Natural killer cell treated with Interleukin-12 subunit alpha and Interleukin-12 subunit beta and Interleukin-15 and Interleukin-18, amount 100 ng/mL, for 72 hours (primary cell): Measurements from ENCODE around the gene PRPF18. TPM values are rescaled to one million over a fixed set of nuclear protein-coding genes. Genes with fewer than 3 reads are reported as not detected.
A peak's percentile ranks its signal among the peaks of the same experiment; 100 is the strongest.

Experiments used
- ATAC-seq, 2 donors: fragments of 150-1000 bp; cut with Tn5 transposase in 1 of 2; sonication (Bioruptor Pico), chemical (Tn5 transposase) in 1 of 2; 2 replicates each; pipeline ENCODE4 v1.10.0; 2021
- DNase-seq: peaks from one replicate; pipeline ENCODE4 v3.0.0; 2022; ENCODE audit warnings: low spot score
- H3K27ac Mint-ChIP-seq, 2 donors: 1 replicate in 1 of 2; 2 replicates in 1 of 2; pipeline ENCODE4 v1.8.0; 2022; ENCODE audit warnings: mixed read lengths in 2 of 2, mild to moderate bottlenecking in 1 of 2, moderate library complexity in 1 of 2
- H3K27me3 Mint-ChIP-seq, 2 donors: 1 replicate in 1 of 2; 2 replicates in 1 of 2; pipeline ENCODE4 v1.8.0; 2022; ENCODE audit warnings: mixed read lengths in 2 of 2
- H3K36me3 Mint-ChIP-seq: one replicate; pipeline ENCODE4 v1.8.0; 2022; ENCODE audit warnings: mixed read lengths
- H3K4me1 Mint-ChIP-seq, 2 donors: 1 replicate in 1 of 2; 2 replicates in 1 of 2; pipeline ENCODE4 v1.8.0; 2022; ENCODE audit warnings: low read depth in 2 of 2, mixed read lengths in 2 of 2, mild to moderate bottlenecking in 1 of 2
- H3K4me3 Mint-ChIP-seq: one replicate; pipeline ENCODE4 v1.8.0; 2022; ENCODE audit warnings: mixed read lengths
- H3K9me3 Mint-ChIP-seq: 2 replicates; pipeline ENCODE4 v1.8.0; 2022; ENCODE audit warnings: mixed read lengths
- total RNA-seq, 2 donors: library from RNA; stranded (reverse); gene quantifications; one replicate each; pipeline ENCODE4 v1.2.3, GENCODE V29; 2022

Gene PRPF18
- total RNA-seq, 2 donors from 2014 or later, result 29.2 to 29.6 TPM

GRCh38 chr10:13585943-13586342 is 822 bp upstream of the PRPF18 start:
- Mint-ChIP-seq H3K9me3 (no peaks in the 10 kb centered on the region), H3K4me3 (peak overlapping the region; percentile 100), H3K27me3 (peaks cover 14 to 22% of the 10 kb centered on the region in 2 donors), H3K36me3 (peaks cover 6% of the 10 kb centered on the region), H3K4me1 (peaks cover 24 to 28% of the 10 kb centered on the region in 2 donors), H3K27ac (no peak overlapping the region)
- ATAC-seq (no peak), DNase-seq (no peak)

- H3K9me3 Mint-ChIP-seq, result no peaks in the 10 kb centered on the region
- peaks cover 25 to 32% of the 10 kb centered on the region in 2 donors for H3K4me1 Mint-ChIP-seq
- peak overlapping the region; percentile 90 to 98 for H3K27ac Mint-ChIP-seq
- peaks cover 11 to 22% of the 10 kb centered on the region in 2 donors for H3K27me3 Mint-ChIP-seq
- peak overlapping the region; percentile 100 for H3K4me3 Mint-ChIP-seq
- DNase-seq (no peak), ATAC-seq (no peak)
- H3K36me3 Mint-ChIP-seq, result peaks cover 6% of the 10 kb centered on the region
Measured at GRCh38 chr10:13587391-13587790, 626 bp downstream of the PRPF18 start.

GRCh38 chr10:13589316-13589715 is 2.6 kb downstream of the PRPF18 start:
- Mint-ChIP-seq H3K4me3 (peak overlapping the region; percentile 100), H3K36me3 (peaks cover 14% of the 10 kb centered on the region), H3K9me3 (no peaks in the 10 kb centered on the region), H3K27ac (peak overlapping the region in 1 of 2 donors; percentile 37), H3K27me3 (peaks cover 3 to 12% of the 10 kb centered on the region in 2 donors), H3K4me1 (peaks cover 32 to 36% of the 10 kb centered on the region in 2 donors)
- no peak for DNase-seq
- ATAC-seq, result no peak

GRCh38 chr10:13590886-13591285 is 4.1 kb downstream of the PRPF18 start:
- DNase-seq (no peak), ATAC-seq (no peak)
- H3K27ac Mint-ChIP-seq, result no peak overlapping the region
- H3K4me3 Mint-ChIP-seq, result no peak overlapping the region
- peaks cover 14% of the 10 kb centered on the region for H3K36me3 Mint-ChIP-seq
- no peaks in the 10 kb centered on the region for H3K27me3 Mint-ChIP-seq
- H3K9me3 Mint-ChIP-seq, result no peaks in the 10 kb centered on the region
- peaks cover 32 to 36% of the 10 kb centered on the region in 2 donors for H3K4me1 Mint-ChIP-seq

- Mint-ChIP-seq H3K4me1 (peaks cover 28 to 32% of the 10 kb centered on the region in 2 donors), H3K4me3 (no peak overlapping the region), H3K27me3 (no peaks in the 10 kb centered on the region), H3K27ac (no peak overlapping the region), H3K9me3 (no peaks in the 10 kb centered on the region), H3K36me3 (peaks cover 8% of the 10 kb centered on the region)
- no peak for ATAC-seq
- no peak for DNase-seq
Measured at GRCh38 chr10:13592306-13592705, 5.5 kb downstream of the PRPF18 start.

- H3K4me3 Mint-ChIP-seq, result no peak overlapping the region
- H3K27ac Mint-ChIP-seq, result no peak overlapping the region
- no peak for ATAC-seq
- no peak for DNase-seq
- no peaks in the 10 kb centered on the region for H3K9me3 Mint-ChIP-seq
- no peaks in the 10 kb centered on the region for H3K27me3 Mint-ChIP-seq
- H3K4me1 Mint-ChIP-seq, result peaks cover 24 to 30% of the 10 kb centered on the region in 2 donors
- peaks cover 8% of the 10 kb centered on the region for H3K36me3 Mint-ChIP-seq
Measured at GRCh38 chr10:13593535-13593934, 6.8 kb downstream of the PRPF18 start.

GRCh38 chr10:13594641-13595040 is 7.9 kb downstream of the PRPF18 start:
- Mint-ChIP-seq H3K27me3 (no peaks in the 10 kb centered on the region), H3K4me3 (no peak overlapping the region), H3K9me3 (no peaks in the 10 kb centered on the region), H3K4me1 (peaks cover 13 to 25% of the 10 kb centered on the region in 2 donors), H3K27ac (no peak overlapping the region), H3K36me3 (peaks cover 15% of the 10 kb centered on the region)
- DNase-seq (no peak), ATAC-seq (no peak)

GRCh38 chr10:13597909-13598308 is 11.1 kb downstream of the PRPF18 start:
- ATAC-seq (no peak), DNase-seq (no peak)
- H3K36me3 Mint-ChIP-seq, result peaks cover 18% of the 10 kb centered on the region
- H3K27me3 Mint-ChIP-seq, result no peaks in the 10 kb centered on the region
- peaks cover 7 to 19% of the 10 kb centered on the region in 2 donors for H3K4me1 Mint-ChIP-seq
- no peak overlapping the region for H3K4me3 Mint-ChIP-seq
- H3K27ac Mint-ChIP-seq, result no peak overlapping the region
- no peaks in the 10 kb centered on the region for H3K9me3 Mint-ChIP-seq

- Mint-ChIP-seq H3K4me1 (peaks cover 0 to 5% of the 10 kb centered on the region in 2 donors), H3K4me3 (no peak overlapping the region), H3K27ac (no peak overlapping the region), H3K27me3 (no peaks in the 10 kb centered on the region), H3K36me3 (peaks cover 17% of the 10 kb centered on the region), H3K9me3 (no peaks in the 10 kb centered on the region)
- DNase-seq (no peak), ATAC-seq (no peak)
Measured at GRCh38 chr10:13604357-13605040, 17.7 kb downstream of the PRPF18 start.

GRCh38 chr10:13608246-13608853 is 21.6 kb downstream of the PRPF18 start:
- DNase-seq (no peak), ATAC-seq (no peak)
- Mint-ChIP-seq H3K27me3 (no peaks in the 10 kb centered on the region), H3K4me3 (no peak overlapping the region), H3K4me1 (peaks cover 0 to 2% of the 10 kb centered on the region in 2 donors), H3K9me3 (no peaks in the 10 kb centered on the region), H3K27ac (no peak overlapping the region), H3K36me3 (peaks cover 30% of the 10 kb centered on the region)

- Mint-ChIP-seq H3K27me3 (no peaks in the 10 kb centered on the region), H3K27ac (no peak overlapping the region), H3K36me3 (peaks cover 41% of the 10 kb centered on the region), H3K4me1 (peaks cover 0 to 2% of the 10 kb centered on the region in 2 donors), H3K4me3 (no peak overlapping the region), H3K9me3 (no peaks in the 10 kb centered on the region)
- DNase-seq (no peak), ATAC-seq (no peak)
Measured at GRCh38 chr10:13612654-13613373, 26.0 kb downstream of the PRPF18 start.

GRCh38 chr10:13613519-13613918 is 26.8 kb downstream of the PRPF18 start:
- Mint-ChIP-seq H3K27ac (no peak overlapping the region), H3K4me3 (no peak overlapping the region), H3K9me3 (no peaks in the 10 kb centered on the region), H3K36me3 (peaks cover 44% of the 10 kb centered on the region), H3K27me3 (no peaks in the 10 kb centered on the region), H3K4me1 (peaks cover 0 to 1% of the 10 kb centered on the region in 2 donors)
- ATAC-seq (no peak), DNase-seq (no peak)

- H3K36me3 Mint-ChIP-seq, result peaks cover 42% of the 10 kb centered on the region
Measured at GRCh38 chr10:13614530-13615332, 28.0 kb downstream of the PRPF18 start.

More at GRCh38 chr10:13614530-13615332, 28.0 kb downstream of the PRPF18 start:
- Mint-ChIP-seq H3K27me3 (no peaks in the 10 kb centered on the region), H3K9me3 (no peaks in the 10 kb centered on the region), H3K27ac (no peak overlapping the region), H3K4me1 (no peaks in the 10 kb centered on the region), H3K4me3 (no peak overlapping the region)
- DNase-seq (no peak), ATAC-seq (no peak)
